Measurements from ENCODE around the gene CDCP1.
"Not testable (repeated sequence)": the region's sequence is repeated elsewhere in the genome, so short reads cannot be mapped to it uniquely, and the experiment has no call there.

The CDCP1 gene

DNA sequence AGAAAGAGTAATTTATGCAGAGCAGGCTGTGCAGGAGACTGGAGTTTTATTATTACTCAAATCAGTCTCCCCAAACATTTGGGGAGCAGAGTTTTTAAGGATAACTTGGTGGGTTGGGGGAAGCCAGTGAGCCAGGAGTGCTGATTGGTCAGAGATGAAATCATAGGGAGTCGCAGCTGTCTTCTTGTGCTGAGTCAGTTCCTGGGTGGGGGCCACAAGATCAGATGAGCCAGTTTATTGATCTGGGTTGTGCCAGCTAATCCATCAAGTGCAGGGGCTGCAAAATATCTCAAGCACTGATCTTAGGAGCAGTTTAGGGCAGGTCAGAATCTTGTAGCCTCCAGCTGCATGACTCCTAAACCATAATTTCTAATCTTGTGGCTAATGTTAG lies 92.4 kb downstream of the CDCP1 start:
- DNase-seq: not testable (repeated sequence)

DNA sequence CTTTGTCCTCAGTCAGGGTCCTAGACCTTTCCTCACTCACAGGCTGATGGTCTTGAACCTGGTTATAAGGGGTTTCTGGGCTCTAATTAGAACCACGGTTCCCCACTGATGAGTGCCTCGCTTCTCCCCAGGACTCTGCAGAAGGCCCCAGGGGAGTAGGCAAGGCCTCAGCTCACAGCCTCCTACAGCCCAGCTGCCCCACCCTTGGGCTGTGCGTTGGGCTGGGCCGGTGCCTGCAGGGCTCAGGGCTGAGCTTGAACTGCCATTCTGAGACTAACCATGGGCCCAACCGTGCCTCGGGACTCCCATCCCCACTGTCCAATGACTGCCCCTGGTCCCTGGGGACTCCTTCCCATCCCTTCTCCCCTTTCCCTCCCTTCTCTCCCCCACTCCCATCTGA lies 94.5 kb downstream of the CDCP1 start:
- DNase-seq: no peak

DNA sequence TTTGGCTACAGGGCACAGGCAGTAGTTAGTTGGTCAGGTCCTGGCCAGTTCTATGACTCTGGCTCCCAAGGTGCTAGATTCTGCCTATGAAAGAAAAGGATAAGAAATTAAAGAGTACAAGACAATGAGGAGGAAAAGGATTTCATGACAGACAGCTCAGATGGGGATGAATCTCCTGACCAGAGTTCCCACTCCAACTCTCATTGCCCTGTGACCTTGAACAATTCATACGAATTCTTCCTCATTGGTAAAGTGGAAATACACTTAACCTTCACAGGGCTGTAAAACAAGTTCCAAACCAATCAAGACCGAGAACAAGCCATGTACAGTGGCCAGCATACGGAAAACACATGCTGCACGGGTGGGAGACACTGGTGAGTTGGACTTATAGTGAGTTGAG lies 96.4 kb downstream of the CDCP1 start:
- no peak for DNase-seq

DNA sequence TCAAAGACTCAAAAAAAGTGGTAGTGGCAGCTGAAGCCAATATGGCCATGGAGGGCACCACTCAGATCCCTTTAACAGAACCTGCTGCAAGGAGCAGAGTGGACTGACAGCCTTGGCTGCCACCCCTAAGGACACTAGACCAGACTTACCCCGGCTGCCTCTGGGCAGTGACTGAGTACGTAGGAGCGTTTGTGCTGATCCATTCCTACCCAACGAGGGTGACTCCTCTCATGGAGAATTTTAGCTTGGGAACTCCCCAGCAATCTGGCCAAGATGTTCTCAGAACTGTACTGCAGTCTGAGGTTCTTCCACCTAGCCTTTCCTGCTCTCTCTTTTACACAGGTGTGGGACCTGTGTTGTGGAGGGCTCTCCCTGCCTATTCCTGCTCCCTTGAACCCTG lies 97.9 kb downstream of the CDCP1 start:
- no peak for DNase-seq

GRCh38 chr3:45043728-45044299 lies 102.4 kb downstream of the CDCP1 start:
- DNase-seq: peak; percentile 94

DNA sequence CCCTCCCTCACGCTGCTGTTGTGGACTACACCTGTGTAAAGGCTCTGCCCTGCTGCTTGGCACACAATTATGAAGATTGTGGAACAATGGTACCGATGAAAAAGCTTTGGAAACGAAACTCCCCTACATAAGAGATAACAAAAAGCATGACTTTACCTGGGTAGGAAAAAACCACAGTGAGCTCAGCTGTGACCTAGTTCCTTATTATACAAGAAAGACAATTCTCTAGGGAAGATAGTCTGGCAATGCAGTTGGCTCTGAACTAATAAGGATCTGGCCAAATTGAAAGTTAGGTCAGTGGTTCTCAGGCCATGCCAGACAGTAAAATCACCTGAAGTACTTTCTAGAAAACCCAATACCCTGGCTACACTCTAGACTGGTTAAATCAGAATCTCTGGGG lies 104.0 kb downstream of the CDCP1 start:
- no peak for DNase-seq

DNA sequence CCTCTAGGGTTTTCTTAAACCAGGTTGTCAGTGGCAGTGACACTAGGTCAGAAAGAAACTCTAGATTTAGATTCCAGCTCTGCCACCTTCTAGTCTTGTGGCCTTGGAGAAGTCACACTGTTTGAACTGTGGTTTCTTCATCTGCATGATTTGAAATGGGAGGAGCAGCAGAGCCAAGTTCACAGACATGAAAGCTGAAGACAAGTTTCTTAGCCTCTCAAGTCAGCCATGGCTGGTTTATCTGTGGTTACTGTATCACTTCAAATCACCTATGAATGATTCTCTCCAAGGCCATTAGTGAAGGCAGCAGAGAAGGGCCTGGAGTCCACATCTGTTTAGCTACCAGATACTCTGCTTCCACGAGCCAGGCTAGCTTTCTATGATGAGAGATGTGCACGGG lies 104.5 kb downstream of the CDCP1 start:
- no peak for DNase-seq

DNA sequence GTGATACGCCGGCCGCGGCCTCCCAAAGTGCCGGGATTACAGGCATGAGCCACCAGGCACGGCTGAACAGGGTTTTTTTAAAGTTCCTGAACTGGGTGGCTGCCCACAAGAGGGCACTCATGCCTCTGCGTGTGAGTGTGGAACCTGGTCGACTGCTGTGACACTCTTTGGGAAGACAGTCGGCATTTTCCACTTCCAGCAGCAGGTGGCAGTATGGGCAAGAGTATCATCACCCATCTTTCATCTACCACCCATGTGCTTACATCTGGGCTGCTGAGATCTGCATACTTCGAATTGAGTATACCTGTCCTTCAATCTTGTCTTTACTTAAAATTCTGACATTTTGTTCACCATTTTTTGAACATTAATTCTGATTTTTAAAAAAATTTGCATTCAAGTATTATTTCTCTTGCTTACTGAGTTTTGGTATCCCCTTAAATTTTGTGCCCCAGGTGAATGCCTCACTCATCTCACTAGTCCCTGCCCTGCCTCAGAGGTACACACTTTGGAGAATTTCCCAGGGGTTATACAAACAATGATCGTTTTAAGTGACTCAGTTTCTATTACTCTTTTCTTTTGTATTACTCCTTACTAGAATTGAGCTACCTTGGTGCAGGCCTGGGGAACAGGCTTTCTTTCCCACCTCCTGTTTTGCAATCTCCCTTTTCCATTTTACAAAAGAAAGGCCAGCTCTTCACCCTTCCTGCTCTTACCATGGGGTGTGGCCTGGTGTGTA lies 108.3 kb downstream of the CDCP1 start:
- DNase-seq: peak; percentile 93

GRCh38 chr3:45035441-45036301 lies 110.5 kb downstream of the CDCP1 start:
- peak; percentile 47 for DNase-seq

- no peak for DNase-seq
These were observed 111.4 kb downstream of the CDCP1 start for GRCh38 chr3:45034612-45035252.

GRCh38 chr3:45033791-45034190 lies 112.4 kb downstream of the CDCP1 start:
- DNase-seq: no peak

Measured in fibroblast of skin of right biceps (primary cell).